ENCODE data around the gene SPEN. TPM values are rescaled to one million over a fixed set of nuclear protein-coding genes. Genes with fewer than 3 reads are reported as not detected.
"Not testable (repeated sequence)": the region's sequence is repeated elsewhere in the genome, so short reads cannot be mapped to it uniquely, and the experiment has no call there.

The SPEN gene
- total and polyA plus RNA-seq, 5 donors from 2014 or later = 7.4 to 92.4 (median 8.0) TPM

GRCh38 chr1:15884477-15884876 is 37.0 kb downstream of the SPEN start:
- H3K9me3 ChIP-seq (ENCODE audit: control insufficient read depth in 2 of 2, low read length in 2 of 2) = no peaks in the 10 kb centered on the region
- Mint-ChIP-seq H3K36me3 (peaks cover 9% of the 10 kb centered on the region), H3K9me3 (no peaks in the 10 kb centered on the region), H3K4me1 (peaks cover 26 to 69% (median 60%) of the 10 kb centered on the region in 4 donors), H3K4me3 (no peak overlapping the region), H3K27ac (peak overlapping the region in 2 of 3 donors; percentile 46 to 47), H3K27me3 (no peaks in the 10 kb centered on the region)
- ATAC-seq (ENCODE audit: low read depth in 2 of 2) (no peak), DNase-seq (no peak)
- peaks cover 10% of the 10 kb centered on the region for H3K36me3 ChIP-seq (ENCODE audit: control insufficient read depth, insufficient read depth, low read length)
- H3K4me3 ChIP-seq (ENCODE audit: low read depth, low read length) = no peak overlapping the region
- H3K27me3 ChIP-seq (ENCODE audit: control insufficient read depth, insufficient read depth, low read length) = no peaks in the 10 kb centered on the region
- peaks cover 35% of the 10 kb centered on the region for H3K4me1 ChIP-seq (ENCODE audit: control insufficient read depth, insufficient read depth, low read length, poor library complexity, severe bottlenecking)
- no peak overlapping the region for H3K27ac ChIP-seq (ENCODE audit: insufficient read depth, low read length, poor library complexity, severe bottlenecking)

GRCh38 chr1:15885269-15885668 is 37.8 kb downstream of the SPEN start:
- peak overlapping the region; percentile 33 to 54 (median 47) for H3K27ac Mint-ChIP-seq

DNA sequence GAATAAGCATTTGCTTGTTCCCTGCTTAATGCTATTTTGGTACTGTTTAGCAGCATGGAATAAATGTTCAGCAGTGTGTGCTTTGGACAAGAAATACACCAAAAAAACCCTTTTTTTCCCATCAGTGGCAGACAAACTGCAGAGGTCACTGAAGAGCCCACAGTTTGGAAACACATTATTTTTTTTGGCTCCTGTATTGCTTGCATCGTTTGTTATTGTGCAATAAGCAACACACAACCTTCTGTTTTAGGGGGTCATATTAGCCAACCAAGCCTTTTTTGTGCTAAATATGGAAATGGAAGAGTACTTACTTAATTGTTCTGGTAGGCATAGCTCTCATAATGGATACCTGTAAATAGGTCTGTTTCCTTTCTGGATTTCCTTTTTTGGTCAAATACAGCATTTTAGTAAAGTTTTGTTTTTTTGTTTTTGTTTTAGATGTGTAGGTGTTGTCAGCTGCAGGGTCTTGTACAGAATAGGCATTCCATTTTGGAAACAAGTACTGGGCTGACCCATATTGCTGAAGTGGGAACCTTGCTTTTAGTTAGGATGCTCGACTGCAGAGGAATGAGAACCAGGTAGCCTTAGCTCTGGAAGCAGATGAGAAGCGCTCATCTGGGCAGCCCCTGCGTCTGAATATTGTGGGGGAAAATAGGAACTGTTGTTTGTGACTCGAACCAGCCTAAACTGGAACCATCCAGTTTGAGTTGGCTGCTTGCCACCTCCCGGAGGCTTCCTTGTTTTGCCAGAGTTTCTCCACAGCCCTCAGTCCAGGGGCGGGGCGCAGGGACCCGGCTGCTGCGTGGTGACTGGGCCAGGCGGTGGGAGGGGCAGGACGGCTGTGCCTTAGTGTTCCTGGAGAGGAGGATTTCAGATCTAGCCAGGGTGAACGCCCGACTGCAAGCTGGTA is 38.4 kb downstream of the SPEN start:
- Histone ChIP-seq H3K4me1 (ENCODE audit: control insufficient read depth, insufficient read depth, low read length, poor library complexity, severe bottlenecking) (peaks cover 31% of the 10 kb centered on the region), H3K27ac (ENCODE audit: insufficient read depth, low read length, poor library complexity, severe bottlenecking) (no peak overlapping the region), H3K27me3 (ENCODE audit: control insufficient read depth, insufficient read depth, low read length) (no peaks in the 10 kb centered on the region), H3K9me3 (ENCODE audit: control insufficient read depth in 2 of 2, low read length in 2 of 2) (no peaks in the 10 kb centered on the region), H3K4me3 (ENCODE audit: low read depth, low read length) (no peak overlapping the region), H3K36me3 (ENCODE audit: control insufficient read depth, insufficient read depth, low read length) (peaks cover 10% of the 10 kb centered on the region)
- ATAC-seq (ENCODE audit: low read depth in 2 of 2) (peak; percentile 25 to 53), DNase-seq (no peak)
- H3K27ac Mint-ChIP-seq = peak overlapping the region; percentile 25 to 54 (median 47)
- H3K4me1 Mint-ChIP-seq = peaks cover 25 to 68% (median 57%) of the 10 kb centered on the region in 4 donors
- H3K4me3 Mint-ChIP-seq = peak overlapping the region; percentile 27 to 66 (median 41)
- H3K36me3 Mint-ChIP-seq = peaks cover 13% of the 10 kb centered on the region
- H3K9me3 Mint-ChIP-seq = no peaks in the 10 kb centered on the region
- H3K27me3 Mint-ChIP-seq = no peaks in the 10 kb centered on the region

More at GRCh38 chr1:15885269-15885668, 37.8 kb downstream of the SPEN start:
- Histone ChIP-seq H3K36me3 (ENCODE audit: control insufficient read depth, insufficient read depth, low read length) (peaks cover 10% of the 10 kb centered on the region), H3K27ac (ENCODE audit: insufficient read depth, low read length, poor library complexity, severe bottlenecking) (no peak overlapping the region), H3K4me3 (ENCODE audit: low read depth, low read length) (no peak overlapping the region), H3K4me1 (ENCODE audit: control insufficient read depth, insufficient read depth, low read length, poor library complexity, severe bottlenecking) (peaks cover 35% of the 10 kb centered on the region), H3K9me3 (ENCODE audit: control insufficient read depth in 2 of 2, low read length in 2 of 2) (no peaks in the 10 kb centered on the region), H3K27me3 (ENCODE audit: control insufficient read depth, insufficient read depth, low read length) (no peaks in the 10 kb centered on the region)
- Mint-ChIP-seq H3K4me1 (peaks cover 25 to 70% (median 57%) of the 10 kb centered on the region in 4 donors), H3K4me3 (peak overlapping the region in 2 of 4 donors; percentile 7 to 34), H3K36me3 (peaks cover 13% of the 10 kb centered on the region), H3K27me3 (no peaks in the 10 kb centered on the region), H3K9me3 (no peaks in the 10 kb centered on the region)
- ATAC-seq (ENCODE audit: low read depth in 2 of 2) (no peak), DNase-seq (no peak)

GRCh38 chr1:15886611-15887167 is 39.2 kb downstream of the SPEN start:
- no peaks in the 10 kb centered on the region for H3K9me3 ChIP-seq (ENCODE audit: control insufficient read depth in 2 of 2, low read length in 2 of 2)
- peaks cover 13% of the 10 kb centered on the region for H3K36me3 Mint-ChIP-seq
- DNase-seq (no peak), ATAC-seq (ENCODE audit: low read depth in 2 of 2) (no peak)
- H3K27ac ChIP-seq (ENCODE audit: insufficient read depth, low read length, poor library complexity, severe bottlenecking) = no peak overlapping the region
- H3K4me3 Mint-ChIP-seq = peak overlapping the region; percentile 23 to 66 (median 38)
- H3K27ac Mint-ChIP-seq = peak overlapping the region; percentile 18 to 54 (median 25)
- peaks cover 30% of the 10 kb centered on the region for H3K4me1 ChIP-seq (ENCODE audit: control insufficient read depth, insufficient read depth, low read length, poor library complexity, severe bottlenecking)
- no peaks in the 10 kb centered on the region for H3K9me3 Mint-ChIP-seq
- peak overlapping the region; percentile 31 for H3K4me3 ChIP-seq (ENCODE audit: low read depth, low read length)
- H3K36me3 ChIP-seq (ENCODE audit: control insufficient read depth, insufficient read depth, low read length) = peaks cover 8% of the 10 kb centered on the region
- peaks cover 25 to 61% (median 50%) of the 10 kb centered on the region in 4 donors for H3K4me1 Mint-ChIP-seq
- H3K27me3 Mint-ChIP-seq = no peaks in the 10 kb centered on the region
- H3K27me3 ChIP-seq (ENCODE audit: control insufficient read depth, insufficient read depth, low read length) = no peaks in the 10 kb centered on the region

DNA sequence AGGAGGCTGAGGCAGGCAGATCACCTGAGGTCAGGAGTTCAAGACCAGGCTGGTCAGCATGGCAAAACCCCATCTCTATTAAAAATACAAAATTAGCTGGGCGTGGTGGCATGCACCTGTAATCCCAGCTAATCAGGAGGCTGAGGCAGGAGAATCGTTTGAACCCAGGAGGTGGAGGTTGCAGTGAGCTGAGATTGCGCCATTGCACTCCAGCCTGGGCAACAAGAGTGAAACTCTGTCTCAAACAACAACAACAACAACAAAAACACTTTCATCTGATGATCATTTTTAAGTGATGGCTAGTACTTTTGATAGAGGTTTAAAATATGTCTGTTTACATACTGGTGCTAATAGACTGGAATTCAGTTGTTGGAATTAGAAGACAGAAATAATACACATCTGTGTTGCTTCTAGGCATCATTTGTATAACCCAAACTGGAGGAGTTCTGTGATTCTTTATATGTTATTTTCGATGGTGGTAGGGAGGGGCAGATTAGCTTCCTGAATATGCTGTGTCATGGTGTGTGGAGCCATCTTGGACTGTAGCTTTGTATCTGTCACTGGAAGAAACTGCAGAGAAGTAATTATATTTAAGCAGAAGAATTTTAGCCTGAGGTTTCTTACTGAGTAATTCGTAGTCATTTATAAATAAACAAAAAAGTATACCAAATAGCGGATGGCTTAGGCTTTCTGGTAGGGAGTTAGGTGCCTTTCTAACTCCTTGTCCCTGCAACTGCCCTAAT is 45.5 kb downstream of the SPEN start:
- peak overlapping the region in 2 of 4 donors; percentile 11 to 40 for H3K4me3 Mint-ChIP-seq
- not testable (repeated sequence) for H3K9me3 Mint-ChIP-seq; H3K36me3 ChIP-seq (ENCODE audit: control insufficient read depth, insufficient read depth, low read length); H3K27me3 ChIP-seq (ENCODE audit: control insufficient read depth, insufficient read depth, low read length); H3K9me3 ChIP-seq (ENCODE audit: control insufficient read depth in 2 of 2, low read length in 2 of 2); H3K4me3 ChIP-seq (ENCODE audit: low read depth, low read length); H3K27ac ChIP-seq (ENCODE audit: insufficient read depth, low read length, poor library complexity, severe bottlenecking); H3K27me3 Mint-ChIP-seq
- H3K4me1 Mint-ChIP-seq = peaks cover 15 to 50% (median 27%) of the 10 kb centered on the region in 4 donors
- DNase-seq (peak in 2 of 3 donors; percentile 18 to 64), ATAC-seq (ENCODE audit: low read depth in 2 of 2) (peak in 1 of 2 donors; percentile 31)
- peak overlapping the region; percentile 29 to 82 (median 72) for H3K27ac Mint-ChIP-seq
- H3K36me3 Mint-ChIP-seq = peaks cover 20% of the 10 kb centered on the region
- H3K4me1 ChIP-seq (ENCODE audit: control insufficient read depth, insufficient read depth, low read length, poor library complexity, severe bottlenecking) = peaks cover 12% of the 10 kb centered on the region

DNA sequence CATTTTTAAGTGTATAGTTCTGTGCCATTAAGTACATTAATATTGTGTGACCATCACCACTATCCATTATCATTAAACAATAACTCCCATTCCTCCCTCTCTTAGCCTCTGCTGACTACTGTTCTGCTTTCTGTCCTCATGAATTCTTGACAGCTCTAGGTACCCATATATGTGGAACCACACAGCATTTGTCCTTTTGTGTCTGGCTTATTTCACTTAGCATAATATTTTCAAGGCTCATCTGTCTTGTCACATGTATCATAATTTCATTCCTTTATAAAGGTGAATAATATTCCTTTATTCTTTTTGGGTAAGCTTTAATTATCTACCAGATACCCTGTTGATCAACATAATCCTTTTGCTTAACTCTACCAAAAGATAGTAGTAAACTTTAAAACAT is 47.7 kb downstream of the SPEN start:
- peaks cover 26% of the 10 kb centered on the region for H3K36me3 Mint-ChIP-seq
- H3K27ac Mint-ChIP-seq = no peak overlapping the region
- H3K4me1 Mint-ChIP-seq = peaks cover 13 to 54% (median 30%) of the 10 kb centered on the region in 4 donors
- Histone ChIP-seq H3K27ac (ENCODE audit: insufficient read depth, low read length, poor library complexity, severe bottlenecking) (no peak overlapping the region), H3K9me3 (ENCODE audit: control insufficient read depth in 2 of 2, low read length in 2 of 2) (no peaks in the 10 kb centered on the region), H3K4me3 (ENCODE audit: low read depth, low read length) (no peak overlapping the region), H3K4me1 (ENCODE audit: control insufficient read depth, insufficient read depth, low read length, poor library complexity, severe bottlenecking) (peaks cover 12% of the 10 kb centered on the region), H3K27me3 (ENCODE audit: control insufficient read depth, insufficient read depth, low read length) (no peaks in the 10 kb centered on the region), H3K36me3 (ENCODE audit: control insufficient read depth, insufficient read depth, low read length) (peaks cover 9% of the 10 kb centered on the region)
- no peak overlapping the region for H3K4me3 Mint-ChIP-seq
- DNase-seq (no peak), ATAC-seq (ENCODE audit: low read depth in 2 of 2) (no peak)
- no peaks in the 10 kb centered on the region for H3K9me3 Mint-ChIP-seq
- no peaks in the 10 kb centered on the region for H3K27me3 Mint-ChIP-seq

DNA sequence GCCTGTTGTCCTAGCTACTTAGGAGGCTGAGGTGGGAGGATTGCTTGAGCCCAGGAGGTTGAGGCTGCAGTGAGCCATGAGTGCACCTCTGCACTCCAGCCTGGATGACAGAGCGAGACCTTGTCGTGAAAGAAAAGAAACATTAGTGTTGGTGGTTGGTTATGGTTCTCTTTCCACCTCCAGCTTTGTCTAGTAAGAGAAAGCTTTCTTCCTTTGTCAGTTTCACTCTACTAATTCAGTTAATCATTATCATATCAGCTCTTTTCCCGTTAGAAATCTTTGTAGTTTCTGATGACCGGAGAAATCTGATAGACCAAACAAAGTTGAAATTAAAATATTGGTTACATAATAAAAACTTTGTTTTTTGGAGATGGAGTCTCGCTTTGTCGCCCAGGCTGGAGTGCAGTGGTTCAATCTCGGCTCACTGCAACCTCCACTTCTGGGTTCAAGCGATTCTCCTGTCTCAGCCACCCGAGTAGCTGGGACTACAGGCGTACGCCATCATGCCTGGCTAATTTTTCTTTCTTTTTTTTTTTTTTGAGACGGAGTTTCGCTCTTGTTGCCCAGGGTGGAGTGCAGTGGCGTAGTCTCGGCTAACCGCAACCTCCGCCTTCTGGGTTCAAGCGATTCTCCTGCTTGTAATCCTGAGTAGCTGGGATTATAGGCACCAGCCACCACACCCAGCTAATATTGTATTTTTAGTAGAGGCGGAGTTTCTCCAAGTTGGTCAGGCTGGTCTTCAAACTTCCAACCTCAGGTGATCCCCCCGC is 49.5 kb downstream of the SPEN start:
- peaks cover 12% of the 10 kb centered on the region for H3K4me1 ChIP-seq (ENCODE audit: control insufficient read depth, insufficient read depth, low read length, poor library complexity, severe bottlenecking)
- peaks cover 13 to 65% (median 27%) of the 10 kb centered on the region in 4 donors for H3K4me1 Mint-ChIP-seq
- H3K27me3 ChIP-seq (ENCODE audit: control insufficient read depth, insufficient read depth, low read length); DNase-seq; H3K4me3 ChIP-seq (ENCODE audit: low read depth, low read length); H3K36me3 ChIP-seq (ENCODE audit: control insufficient read depth, insufficient read depth, low read length); H3K27ac ChIP-seq (ENCODE audit: insufficient read depth, low read length, poor library complexity, severe bottlenecking); H3K9me3 ChIP-seq (ENCODE audit: control insufficient read depth in 2 of 2, low read length in 2 of 2); H3K9me3 Mint-ChIP-seq; ATAC-seq (ENCODE audit: low read depth in 2 of 2); H3K4me3 Mint-ChIP-seq; H3K27me3 Mint-ChIP-seq: not testable (repeated sequence)
- peaks cover 22% of the 10 kb centered on the region for H3K36me3 Mint-ChIP-seq
- peak overlapping the region in 1 of 3 donors; percentile 31 for H3K27ac Mint-ChIP-seq
